Choroid plexus epithelial cell (primary cell): ENCODE data around the gene DCAF11.

ENCODE experiments used
- DNase-seq: peaks from one replicate; pipeline ENCODE4 v3.0.0-alpha.2; 2010; ENCODE audit warnings: low read depth
- H3K4me3 ChIP-seq: 2 replicates; pipeline ENCODE4 v1.5.1; 2011; ENCODE audit warnings: low read depth, mild to moderate bottlenecking, control low read depth, low read length, moderate library complexity
- CTCF ChIP-seq: conservative IDR thresholded peaks from 2 replicates; pipeline ENCODE4 v1.5.1; 2011; ENCODE audit warnings: low read depth, mild to moderate bottlenecking, control low read depth, inconsistent platforms, low read length, moderate library complexity

Gene DCAF11

GRCh38 chr14:24123424-24124417, 9.1 kb downstream of the DCAF11 start:
- no peak for DNase-seq
- H3K4me3 ChIP-seq: no peak overlapping the region
- TF ChIP-seq CTCF: no peak

GRCh38 chr14:24126939-24127338, 12.4 kb downstream of the DCAF11 start:
- no peak for DNase-seq
- TF ChIP-seq CTCF: no peak
- no peak overlapping the region for H3K4me3 ChIP-seq

GRCh38 chr14:24127673-24128072, 13.1 kb downstream of the DCAF11 start:
- DNase-seq: no peak
- no peak for TF ChIP-seq CTCF
- H3K4me3 ChIP-seq: no peak overlapping the region

GRCh38 chr14:24129410-24129998, 14.9 kb downstream of the DCAF11 start:
- DNase-seq: no peak
- no peak overlapping the region for H3K4me3 ChIP-seq
- no peak for TF ChIP-seq CTCF

- TF ChIP-seq CTCF: no peak
- no peak for DNase-seq
- no peak within 1 kb of the TSS for H3K4me3 ChIP-seq
These were observed 15.8 kb downstream of the DCAF11 start, which contains the start of gene FITM1 for GRCh38 chr14:24130380-24130716. Gene FITM1, plus strand, starts transcription at chr14:24130659. Its CDS starts 905 bp downstream, at chr14:24131564.

- TF ChIP-seq CTCF: no peak
- DNase-seq: no peak
- no peak overlapping the region for H3K4me3 ChIP-seq
These were observed 16.4 kb downstream of the DCAF11 start for GRCh38 chr14:24130717-24131548.
